ENCODE results near the gene CTSC.

Gene CTSC

DNA sequence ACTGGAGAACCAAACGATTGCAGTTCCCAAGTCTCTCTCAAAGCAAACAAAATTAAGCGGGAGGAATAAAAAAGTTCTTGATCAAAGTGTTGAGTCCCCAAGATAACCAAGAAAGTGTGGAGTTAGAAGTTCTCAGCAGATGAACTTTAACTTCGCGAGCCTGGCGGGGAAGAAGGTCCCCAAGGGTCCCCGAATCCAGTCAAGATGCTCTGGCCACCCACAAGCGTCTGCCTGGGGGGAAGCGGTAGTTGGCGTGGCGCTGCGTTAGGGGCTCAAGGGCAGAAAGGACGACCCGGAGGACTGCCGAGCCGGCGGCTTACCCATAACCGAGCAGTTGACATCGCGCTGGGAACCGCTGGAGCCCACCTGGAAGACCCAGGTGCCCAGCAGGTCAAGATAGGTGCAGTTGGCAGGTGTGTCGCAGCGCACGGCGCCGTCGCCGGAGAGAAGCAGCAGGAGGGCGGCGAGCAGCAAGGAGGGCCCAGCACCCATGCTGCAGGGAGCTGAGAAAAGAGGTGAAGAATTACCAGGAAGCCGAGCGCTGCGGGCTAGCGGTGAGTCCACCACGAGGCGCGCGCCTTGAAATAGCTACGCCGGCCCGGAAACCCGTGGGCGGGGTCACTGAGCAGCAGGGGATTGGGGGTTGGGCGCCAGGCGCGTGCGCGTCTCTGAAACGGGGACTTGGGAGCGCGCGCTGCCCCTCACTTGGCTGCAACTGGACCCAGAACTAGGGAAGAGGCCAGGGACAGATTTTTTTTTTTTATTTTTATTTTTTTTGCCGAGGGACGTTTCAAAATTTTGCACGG is at the start of gene CTSC:
TSS of gene CTSC (minus strand) at position 556 of the 806 bp plus-strand sequence. CDS start at position 492, 64 bp downstream.
- DNase-seq: peak; percentile 92

DNA sequence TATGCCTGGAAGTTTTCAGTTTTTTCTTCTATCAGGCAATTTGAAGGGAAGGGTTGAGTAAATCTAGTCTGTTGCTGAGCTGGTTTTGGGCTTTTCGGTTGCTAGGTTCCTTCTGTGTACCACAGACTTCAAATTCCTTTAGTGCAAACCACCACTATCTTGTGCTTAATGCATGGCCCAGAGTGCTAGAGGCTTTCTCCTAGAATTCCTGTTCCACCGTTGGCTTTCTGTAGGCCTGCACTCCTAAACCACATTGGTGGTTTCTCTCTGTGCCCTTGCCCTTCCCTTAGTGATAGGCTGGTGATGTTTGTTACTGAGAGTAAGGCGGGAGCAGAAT is 47.1 kb upstream of the CTSC start:
- DNase-seq: no peak

DNA sequence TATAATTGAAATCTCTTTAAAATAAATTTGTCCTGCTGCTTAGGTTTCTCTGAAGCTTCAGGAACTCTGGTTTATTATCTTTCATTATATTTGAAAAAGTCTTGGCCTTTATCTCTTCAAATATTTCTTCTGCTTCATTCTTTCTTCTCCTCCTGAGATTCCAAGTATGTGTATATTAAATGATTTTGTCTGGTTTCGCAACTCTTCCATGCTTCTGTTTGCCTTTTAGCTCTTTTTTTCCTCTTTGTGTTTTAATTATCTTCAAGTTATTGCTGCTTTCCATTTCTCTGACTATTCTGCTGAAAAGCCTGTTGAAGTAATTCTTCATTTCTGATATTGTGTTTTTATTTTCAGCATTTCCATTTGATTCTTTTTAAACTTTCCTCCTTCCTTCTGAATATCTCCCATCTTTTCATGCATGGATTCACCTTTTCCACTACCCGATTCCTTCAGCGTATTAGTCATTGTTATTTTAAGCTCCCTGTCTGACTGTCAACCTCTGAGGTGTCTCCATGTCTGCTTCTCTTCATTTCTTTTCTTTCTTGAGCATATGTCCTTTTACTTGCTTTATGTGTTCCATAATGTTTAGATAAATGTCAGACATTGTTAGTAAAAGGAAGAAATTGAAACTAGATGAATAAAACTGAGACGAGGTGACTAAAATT is 46.6 kb upstream of the CTSC start:
- DNase-seq: no peak

DNA sequence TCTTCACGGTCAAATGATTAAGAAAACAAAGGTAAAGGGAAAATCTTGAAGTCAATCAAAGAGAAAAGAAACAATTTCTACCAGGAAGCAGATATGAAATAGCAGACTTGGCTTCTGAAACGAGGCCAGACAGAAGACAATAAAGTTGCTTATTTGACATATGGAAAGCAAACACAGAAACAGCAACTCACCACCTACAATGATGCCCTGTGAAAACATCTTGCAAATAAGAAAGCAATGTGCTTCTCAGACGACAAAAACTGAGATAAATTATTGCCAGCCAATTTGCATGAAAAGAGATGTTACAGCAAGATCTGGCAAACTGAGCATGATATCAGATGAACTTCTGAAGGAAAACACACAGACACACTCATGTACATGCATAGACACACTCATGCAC is 45.9 kb upstream of the CTSC start:
- no peak for DNase-seq

DNA sequence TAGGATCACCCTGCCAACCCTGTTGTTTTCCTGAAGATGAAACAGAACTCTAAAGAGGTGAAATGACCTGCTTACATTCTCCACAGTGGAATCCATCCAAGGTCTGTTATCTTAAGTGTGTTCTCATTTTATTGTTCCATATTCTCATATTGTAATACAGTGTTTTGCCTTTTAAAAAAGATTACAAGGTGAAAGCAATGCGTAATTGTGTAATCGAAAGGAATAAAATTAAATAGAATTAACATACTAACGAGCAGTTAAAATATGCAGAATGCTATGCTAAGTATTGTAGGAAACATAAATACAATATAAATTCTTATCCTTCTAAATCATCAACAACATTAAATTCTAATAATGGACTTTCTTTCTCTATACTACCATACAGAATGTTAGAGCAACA is 41.6 kb upstream of the CTSC start:
- DNase-seq: no peak

DNA sequence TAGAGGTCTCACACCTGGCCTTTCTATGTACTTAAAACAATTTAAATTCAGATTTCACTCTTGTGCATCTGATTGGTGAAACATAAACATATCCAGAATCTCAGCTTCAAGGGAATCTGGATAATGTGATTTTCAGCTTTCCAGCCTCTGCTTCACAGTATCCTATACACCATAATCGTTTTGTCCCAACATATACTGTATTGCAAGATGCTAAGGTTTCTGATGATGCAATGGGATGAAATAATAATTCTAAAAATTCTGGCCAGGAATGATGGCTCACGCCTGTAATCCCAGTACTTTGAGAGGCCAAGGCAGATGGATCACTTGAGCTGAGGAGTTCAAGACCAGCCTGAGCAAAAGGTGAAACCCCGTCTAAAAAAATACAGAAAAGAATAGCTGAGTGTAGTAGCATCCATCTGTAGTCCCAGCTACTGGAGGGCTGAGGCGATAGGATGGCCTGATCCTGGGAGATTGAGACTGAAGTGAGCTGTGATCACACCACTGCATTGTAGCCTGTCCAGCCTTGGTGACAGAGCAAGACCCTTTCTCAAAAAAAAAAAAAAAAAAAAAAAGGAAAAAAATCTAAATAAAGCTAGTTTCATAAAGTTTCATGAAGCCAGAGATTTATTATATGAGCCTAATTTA is 41.0 kb upstream of the CTSC start:
- DNase-seq: no peak

DNA sequence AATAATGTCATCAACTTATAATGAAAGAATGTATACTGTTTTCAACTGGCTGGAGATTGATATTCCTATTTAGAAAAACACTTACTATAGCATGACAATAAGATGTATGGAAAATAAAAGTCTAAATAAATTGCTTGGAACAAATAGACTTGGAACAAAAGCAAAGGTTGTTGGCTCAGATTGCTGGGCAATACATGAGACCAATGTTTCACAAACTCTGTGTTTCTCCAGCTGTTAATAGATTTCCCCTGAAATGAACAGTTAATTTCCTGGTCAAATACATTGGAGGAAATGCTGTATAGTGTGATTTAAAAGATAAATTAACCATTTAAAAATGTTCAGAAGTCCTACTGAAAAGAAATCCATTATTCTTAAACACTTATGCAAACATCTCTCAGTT is 40.1 kb upstream of the CTSC start:
- DNase-seq: no peak

DNA sequence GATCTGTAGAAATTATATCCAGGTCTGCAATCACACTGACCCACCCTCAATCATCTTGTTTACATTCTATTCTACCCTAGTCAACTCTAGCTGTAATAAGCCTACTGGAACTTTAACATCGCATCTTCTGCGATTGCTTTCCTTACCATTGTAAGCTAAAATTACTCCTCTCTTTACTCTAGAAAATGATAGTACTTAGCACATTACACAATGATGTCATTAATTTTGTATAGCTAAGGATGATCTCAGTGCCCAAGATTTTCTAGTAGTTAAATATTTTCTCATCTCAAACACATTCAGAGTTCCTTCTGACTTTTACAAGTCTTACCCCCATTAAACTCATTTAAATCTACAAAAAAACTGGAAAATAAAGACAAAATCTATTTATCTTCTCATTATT is 39.6 kb upstream of the CTSC start:
- DNase-seq: no peak

DNA sequence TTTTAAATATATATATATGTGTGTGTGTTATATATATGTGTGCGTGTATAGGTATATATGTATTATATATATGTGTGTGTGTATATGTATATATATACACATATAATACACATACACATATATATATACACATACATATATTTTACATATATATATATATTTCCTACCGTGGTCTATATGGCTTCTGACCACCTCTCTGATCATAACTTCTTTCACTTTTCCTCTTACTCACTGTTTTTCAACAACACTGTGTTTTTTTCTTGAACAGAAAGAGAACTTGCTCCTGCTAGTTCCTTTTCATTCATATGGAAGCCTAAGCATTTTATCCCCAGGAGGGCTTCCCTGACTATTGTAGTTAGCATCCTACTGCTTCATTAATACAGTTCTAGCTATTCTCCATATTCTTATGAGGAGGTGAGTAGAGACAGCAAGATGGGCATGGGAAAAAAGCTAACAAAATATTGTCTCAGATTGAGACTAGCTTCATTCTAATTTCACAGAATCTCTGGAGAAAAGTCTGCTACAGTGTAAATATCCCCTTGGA is 38.5 kb upstream of the CTSC start:
- DNase-seq: no peak

DNA sequence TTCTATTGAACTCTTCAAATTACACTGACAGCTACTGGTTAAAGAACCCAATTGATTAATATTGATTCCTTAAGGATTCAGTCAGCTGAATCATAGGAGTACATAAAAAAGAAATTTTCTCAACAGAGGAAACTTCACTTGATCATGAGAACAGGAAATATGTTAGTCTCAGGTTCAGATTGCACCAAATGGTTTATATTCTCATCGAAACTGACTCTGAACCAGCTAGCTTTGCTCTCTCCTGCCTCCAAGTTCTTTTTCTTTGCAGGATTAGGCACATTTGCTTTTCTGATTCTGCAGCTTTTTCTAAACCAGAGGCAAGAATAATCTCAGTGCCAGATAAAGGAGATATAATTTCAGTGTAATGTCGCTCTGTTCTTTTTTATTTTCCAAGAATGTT is 33.2 kb upstream of the CTSC start:
- no peak for DNase-seq

DNA sequence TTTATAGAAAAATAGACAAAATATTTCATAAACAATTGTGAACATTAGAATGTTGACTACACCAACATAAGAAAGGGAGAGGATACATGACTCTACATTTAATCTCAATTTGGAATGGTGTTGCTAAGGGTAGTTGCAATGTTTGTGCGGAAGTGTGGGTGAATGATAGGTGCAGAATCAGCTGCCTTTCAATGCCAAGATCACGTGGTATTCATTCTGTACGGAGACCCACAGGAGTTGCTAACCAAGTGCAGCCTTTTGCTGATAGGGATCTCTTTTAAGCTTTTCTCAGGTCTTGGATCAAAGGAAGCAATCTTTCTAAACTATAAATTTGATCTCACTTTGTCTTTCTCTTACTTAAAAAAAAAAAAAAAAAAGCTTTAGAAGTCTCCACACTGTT is 29.8 kb upstream of the CTSC start:
- DNase-seq: no peak

DNA sequence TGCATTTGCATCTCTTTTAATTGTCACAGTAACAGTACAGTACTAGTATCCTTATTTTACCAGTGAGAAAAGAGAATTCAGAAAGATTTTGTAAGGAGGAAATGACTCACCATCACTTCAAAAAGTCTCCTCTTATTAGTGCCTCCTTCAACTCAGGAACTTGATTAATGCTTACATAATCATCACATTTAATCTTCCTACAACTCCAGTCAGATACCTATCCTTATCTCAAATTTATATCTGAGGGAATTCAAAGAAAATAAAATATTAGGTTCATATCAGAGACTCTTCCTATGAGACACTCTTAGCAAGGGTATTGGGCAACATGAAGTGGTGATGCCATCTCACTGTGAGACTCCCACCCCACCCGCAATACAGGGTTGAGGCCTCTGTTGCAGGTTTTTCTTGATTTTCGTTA is 26.1 kb upstream of the CTSC start:
- DNase-seq: no peak

DNA sequence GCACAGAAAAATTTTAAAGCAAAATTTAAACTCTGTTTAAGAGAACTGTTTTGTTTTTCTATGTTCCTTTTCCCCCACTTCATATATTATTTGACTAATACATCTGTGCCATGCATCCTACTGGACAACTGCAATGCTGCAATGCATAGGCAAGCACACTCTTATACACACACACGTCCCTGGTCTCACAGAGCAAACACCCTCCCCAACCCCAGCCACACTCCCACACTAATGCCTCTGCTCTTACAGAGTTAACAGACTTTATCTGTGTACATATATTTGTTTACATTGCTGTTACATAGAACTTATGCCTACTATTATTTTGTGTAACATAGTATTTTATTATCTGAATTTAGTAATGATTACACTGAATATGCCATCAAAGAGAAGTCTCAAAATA is 25.5 kb upstream of the CTSC start:
- no peak for DNase-seq

DNA sequence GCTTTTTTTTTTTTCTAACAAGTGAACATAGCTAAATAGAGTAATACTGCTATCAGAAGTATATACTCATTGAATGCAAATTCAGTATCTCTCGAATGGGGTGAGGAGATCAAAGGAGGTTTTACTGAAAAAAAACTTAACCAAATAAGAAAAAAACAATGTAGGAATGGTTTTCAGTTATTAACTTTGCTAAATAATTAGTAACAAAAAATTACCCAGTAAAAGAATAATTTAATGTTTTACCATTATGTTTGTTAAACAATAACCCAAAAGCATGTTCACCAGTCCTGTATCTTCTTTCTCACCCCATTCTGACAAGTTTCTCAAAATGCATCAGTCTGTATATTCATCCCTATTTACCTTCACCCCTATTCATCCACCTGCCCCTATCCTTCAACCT is 22.6 kb upstream of the CTSC start:
- DNase-seq: no peak

DNA sequence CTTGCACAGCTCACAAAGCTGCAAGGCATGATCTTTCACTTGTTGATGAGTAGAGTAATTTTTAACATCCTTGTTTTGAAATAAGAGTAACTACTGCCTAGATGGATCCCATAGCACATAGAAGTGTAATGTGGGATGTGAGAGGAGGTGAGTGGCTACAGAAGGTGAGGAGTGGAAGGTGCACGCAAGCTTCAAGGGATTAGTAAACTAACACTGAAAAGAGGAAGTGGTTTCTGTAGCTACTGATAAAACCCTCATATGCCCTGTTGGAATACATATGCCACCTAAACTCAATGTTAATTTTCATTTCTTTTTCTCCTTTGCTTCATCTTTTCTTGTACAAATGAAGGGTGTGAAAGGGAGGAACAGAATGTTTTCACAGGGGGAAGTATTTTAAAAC is 22.0 kb upstream of the CTSC start:
- no peak for DNase-seq

DNA sequence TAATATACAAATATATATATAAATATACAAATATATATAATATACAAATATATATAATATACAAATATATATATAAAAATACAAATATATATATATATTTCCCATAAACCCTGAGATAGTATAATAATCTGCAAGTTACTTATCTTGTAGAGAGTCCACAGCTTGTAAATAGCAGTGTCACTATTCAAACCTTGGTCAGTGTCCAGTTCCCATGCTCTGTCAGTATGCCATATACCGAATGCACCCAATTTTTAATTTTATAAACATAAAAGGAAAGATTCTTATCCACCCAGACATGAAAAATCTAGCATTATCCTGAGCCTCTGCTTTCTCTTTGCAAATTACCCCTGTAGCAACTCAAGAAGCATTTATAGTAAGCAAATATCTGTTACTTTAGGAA is 21.6 kb upstream of the CTSC start:
- DNase-seq: no peak

DNA sequence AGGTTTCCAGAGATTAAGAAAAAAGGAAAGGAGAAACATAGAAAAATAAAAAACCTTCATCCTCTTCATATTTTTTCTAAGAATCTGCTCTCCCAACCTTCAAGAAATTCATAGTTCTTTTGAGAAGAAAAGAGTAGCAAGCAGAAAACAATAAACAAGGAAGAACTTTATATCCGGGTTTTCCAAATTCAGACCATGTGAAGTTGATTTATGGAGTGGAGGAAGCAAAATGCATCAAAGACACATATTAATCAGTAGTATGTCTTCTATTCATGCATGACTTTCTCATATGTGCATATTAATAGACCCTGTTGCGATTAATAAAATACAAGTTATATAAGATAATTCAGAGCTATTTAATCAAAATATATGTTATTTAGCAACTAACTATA is 20.5 kb upstream of the CTSC start:
- no peak for DNase-seq

DNA sequence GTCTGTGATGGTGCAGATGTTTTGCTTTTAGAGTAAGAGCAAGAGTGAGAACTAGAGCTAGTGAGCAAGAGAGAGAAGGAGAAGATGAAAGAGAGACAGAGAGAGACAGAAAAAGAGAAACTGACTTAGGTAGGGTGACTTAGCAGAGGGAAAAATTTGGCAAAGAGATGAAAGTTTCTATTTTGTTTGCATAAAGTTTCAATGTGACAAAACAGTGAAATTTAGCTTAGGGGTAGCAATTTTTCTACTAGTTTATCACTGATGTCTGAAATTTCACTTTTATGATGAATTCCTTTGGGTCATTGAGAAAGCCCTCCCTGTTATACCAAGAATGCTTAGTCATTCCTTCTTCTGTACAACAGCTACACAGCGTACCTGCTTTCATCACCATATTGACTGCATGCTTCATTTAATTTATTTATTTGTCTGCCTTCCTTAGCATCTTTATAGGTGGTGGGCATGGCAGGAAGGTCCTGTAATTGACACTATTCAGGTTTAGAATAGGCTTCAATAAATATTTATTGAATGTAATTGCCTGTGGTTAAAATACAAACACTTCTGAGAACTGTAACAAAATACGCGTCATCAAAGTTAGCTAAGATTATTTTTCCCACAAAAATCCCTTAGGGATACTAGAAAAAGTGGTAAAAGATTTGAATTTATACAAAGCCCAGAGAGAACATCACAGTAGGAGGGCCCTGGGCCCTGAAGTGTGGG is 19.9 kb upstream of the CTSC start:
- no peak for DNase-seq

DNA sequence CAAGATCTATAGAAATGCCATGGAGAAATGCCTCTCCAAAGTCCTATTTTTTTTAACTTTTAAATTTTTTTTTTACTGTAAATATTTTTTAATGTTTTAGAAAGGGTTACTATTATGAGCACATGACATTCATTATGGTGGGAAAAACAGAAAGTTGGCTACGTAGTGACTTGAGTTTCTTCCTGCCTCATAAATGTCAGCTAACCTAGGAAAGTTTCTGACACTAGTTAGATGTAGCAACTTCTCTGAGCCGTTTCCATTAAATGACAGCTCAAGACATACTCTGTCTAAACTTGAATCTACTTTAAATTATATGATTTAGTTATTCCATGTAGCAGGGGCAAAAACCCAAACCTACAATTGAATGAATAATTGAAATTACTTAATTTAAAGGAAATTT is 18.4 kb upstream of the CTSC start:
- no peak for DNase-seq

DNA sequence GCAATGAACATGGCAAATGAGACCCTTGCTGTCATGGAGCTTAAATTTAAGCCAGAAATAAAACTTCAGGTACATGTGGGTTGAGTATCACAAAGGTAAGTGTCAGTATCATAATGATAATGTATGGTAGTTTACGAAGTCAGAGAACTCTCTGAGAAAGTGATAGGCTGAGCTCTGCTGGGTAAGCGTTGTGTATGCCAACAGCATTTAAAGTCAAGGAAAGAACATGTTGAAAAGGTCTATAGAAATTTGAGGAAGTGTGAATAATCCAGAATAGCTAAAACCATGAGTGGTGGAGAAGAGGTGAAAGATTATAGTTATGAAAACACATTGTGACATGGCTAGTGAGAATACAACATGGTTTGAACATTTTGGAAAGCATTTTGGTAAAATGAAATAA is 17.4 kb upstream of the CTSC start:
- no peak for DNase-seq

DNA sequence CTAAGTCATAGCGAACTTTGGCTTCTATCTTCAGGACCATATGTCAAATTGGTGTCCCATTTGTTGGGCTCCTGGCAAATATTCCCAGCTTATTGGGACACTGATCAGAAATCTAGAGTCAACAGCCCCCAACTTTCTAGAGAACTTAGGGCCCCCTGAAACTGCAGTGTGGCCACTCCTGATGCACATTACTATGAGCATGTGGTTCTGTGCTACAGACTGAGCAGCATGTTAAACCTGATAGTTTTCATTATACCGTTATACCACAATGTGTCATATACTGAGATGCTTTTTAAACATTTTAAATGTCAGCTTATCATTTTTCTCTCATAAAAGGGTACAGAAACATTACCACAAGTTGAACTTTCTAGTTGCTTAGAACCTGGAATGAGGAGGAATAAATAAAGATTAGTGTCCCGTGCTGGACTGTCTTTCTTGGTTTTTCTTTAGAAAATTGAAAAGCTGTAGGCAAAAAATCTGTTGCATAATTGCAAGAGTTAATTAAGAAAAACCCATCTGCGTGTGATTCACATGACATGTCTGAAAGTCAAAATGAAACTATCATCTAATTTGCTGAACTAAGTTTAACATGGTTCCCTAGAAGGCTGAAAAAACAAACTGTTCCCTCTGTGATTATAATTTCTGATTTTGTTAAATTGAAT is 16.4 kb upstream of the CTSC start:
- no peak for DNase-seq

DNA sequence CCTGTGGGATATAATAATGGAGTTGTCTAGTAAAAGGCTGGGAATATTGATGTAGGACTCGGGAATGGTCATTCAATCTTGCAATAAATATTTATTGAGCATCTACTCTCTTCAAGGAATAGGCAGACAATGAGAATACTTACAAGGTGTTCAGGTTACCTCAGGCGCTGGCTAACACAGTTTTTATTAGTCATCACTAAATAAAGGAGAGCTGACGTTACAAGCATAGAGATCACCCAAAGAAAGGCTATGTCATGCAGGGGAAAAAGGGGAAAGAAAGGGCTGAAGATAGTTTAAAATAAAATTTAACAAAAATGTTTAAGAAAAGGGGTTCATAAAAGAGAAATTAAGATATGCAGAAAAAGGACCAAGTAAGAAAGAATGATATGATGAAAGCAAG is 15.8 kb upstream of the CTSC start:
- no peak for DNase-seq

DNA sequence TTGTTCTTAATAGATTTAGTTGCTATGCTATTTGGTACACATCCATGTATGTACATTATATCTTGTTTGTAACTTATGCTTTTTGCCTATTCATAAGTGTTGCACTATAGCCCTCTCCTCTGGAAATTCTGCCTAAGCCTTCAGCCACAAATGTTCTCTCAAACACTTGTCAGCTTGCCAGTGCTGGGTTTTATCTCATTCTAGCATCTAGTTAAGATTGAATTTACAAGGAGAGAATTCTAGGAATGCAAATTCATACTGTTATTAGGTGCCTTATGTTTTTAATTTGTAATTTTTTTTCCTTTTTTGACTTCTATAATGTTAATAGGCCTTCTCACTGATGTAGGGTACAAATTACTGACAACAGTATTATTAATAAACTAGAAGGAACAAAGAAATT is 14.6 kb upstream of the CTSC start:
- no peak for DNase-seq

All from right forelimb (tissue), 1 donor.